Skin epidermis (tissue), 12 donors: ENCODE results near the gene FGF22.
"Not testable (repeated sequence)": the region's sequence is repeated elsewhere in the genome, so short reads cannot be mapped to it uniquely, and the experiment has no call there.

ENCODE experiments used
- H3K27ac ChIP-seq, 21 experiments: fragments of 200-600 bp; sonication (generic) in 11 of 21; one replicate each; pipeline ENCODE4 v1.5.0; 2020; ENCODE audit warnings: mild to moderate bottlenecking in 3 of 21, inconsistent platforms in 2 of 21, moderate library complexity in 2 of 21
- H3K4me3 ChIP-seq, 7 experiments: fragments of 200-600 bp; sonication (generic) in 2 of 7; one replicate each; pipeline ENCODE4 v1.5.0; 2020; ENCODE audit warnings: inconsistent platforms in 2 of 7, mild to moderate bottlenecking in 2 of 7, moderate library complexity in 1 of 7

FGF22 gene

GRCh38 chr19:668675-669434 is 29.2 kb downstream of the FGF22 start:
- H3K4me3 ChIP-seq, H3K27ac ChIP-seq: not testable (repeated sequence)

GRCh38 chr19:670609-671075 is 31.0 kb downstream of the FGF22 start:
- Histone ChIP-seq H3K27ac (no peak overlapping the region), H3K4me3 (no peak overlapping the region)

GRCh38 chr19:674282-675151 is 34.8 kb downstream of the FGF22 start:
- peak overlapping the region in 8 of 21 experiments; percentile 18 to 99 (median 54) for H3K27ac ChIP-seq
- H3K4me3 ChIP-seq, result no peak overlapping the region

- H3K27ac ChIP-seq, result peak overlapping the region in 9 of 21 experiments; percentile 17 to 99 (median 60)
- peak overlapping the region in 4 of 7 experiments; percentile 32 to 43 (median 38) for H3K4me3 ChIP-seq
These were observed 36.3 kb downstream of the FGF22 start for GRCh38 chr19:676007-676338.

GRCh38 chr19:676339-677105 is 36.8 kb downstream of the FGF22 start, which contains the start of gene FSTL3:
TSS of gene FSTL3 (plus strand) at chr19:676392. CDS start at chr19:676424, 32 bp downstream.
- Histone ChIP-seq H3K4me3 (peak within 1 kb of the TSS; percentile 20 to 43 (median 38)), H3K27ac (peak within 1 kb of the TSS in 19 of 21 experiments; percentile 34 to 99 (median 71))

GRCh38 chr19:677201-677600 is 37.5 kb downstream of the FGF22 start:
- Histone ChIP-seq H3K27ac (peak overlapping the region in 19 of 21 experiments; percentile 34 to 99 (median 71)), H3K4me3 (peak overlapping the region; percentile 20 to 43 (median 38))

GRCh38 chr19:677601-678436 is 38.1 kb downstream of the FGF22 start:
- H3K27ac ChIP-seq, result peak overlapping the region in 17 of 21 experiments; percentile 42 to 99 (median 72)
- H3K4me3 ChIP-seq, result peak overlapping the region in 6 of 7 experiments; percentile 20 to 43 (median 38)

GRCh38 chr19:678791-679388 is 39.2 kb downstream of the FGF22 start:
- peak overlapping the region in 3 of 7 experiments; percentile 47 to 87 (median 58) for H3K4me3 ChIP-seq
- H3K27ac ChIP-seq, result peak overlapping the region in 14 of 21 experiments; percentile 85 to 99 (median 94)

GRCh38 chr19:679418-680286 is 40.0 kb downstream of the FGF22 start:
- peak overlapping the region; percentile 82 to 99 (median 92) for H3K27ac ChIP-seq

GRCh38 chr19:680287-681028 is 40.8 kb downstream of the FGF22 start:
- Histone ChIP-seq H3K27ac (peak overlapping the region; percentile 82 to 99 (median 92)), H3K4me3 (peak overlapping the region; percentile 47 to 87 (median 67))

More at GRCh38 chr19:679418-680286, 40.0 kb downstream of the FGF22 start:
- peak overlapping the region; percentile 47 to 87 (median 67) for H3K4me3 ChIP-seq

- H3K4me3 ChIP-seq, result peak overlapping the region; percentile 18 to 87 (median 67)
These were observed 41.6 kb downstream of the FGF22 start for GRCh38 chr19:681029-682019.

GRCh38 chr19:682678-683320 is 43.1 kb downstream of the FGF22 start:
- Histone ChIP-seq H3K4me3 (no peak overlapping the region), H3K27ac (no peak overlapping the region)

More at GRCh38 chr19:681029-682019, 41.6 kb downstream of the FGF22 start:
- H3K27ac ChIP-seq, result peak overlapping the region in 19 of 21 experiments; percentile 9 to 99 (median 90)

- Histone ChIP-seq H3K27ac (no peak overlapping the region), H3K4me3 (no peak overlapping the region)
These were observed 45.8 kb downstream of the FGF22 start for GRCh38 chr19:685454-685931.

GRCh38 chr19:686589-687297 is 47.1 kb downstream of the FGF22 start:
- no peak overlapping the region for H3K27ac ChIP-seq

More at GRCh38 chr19:686589-687297, 47.1 kb downstream of the FGF22 start:
- no peak overlapping the region for H3K4me3 ChIP-seq
